Fibroblast of lung (primary cell): ENCODE measurements around the gene IP6K3.

Experiments
- CTCF ChIP-seq, 2 donors: IDR thresholded peaks in 1 of 2; conservative IDR thresholded peaks in 1 of 2; 1 replicate in 1 of 2; 2 replicates in 1 of 2; pipeline ENCODE4 v1.5.1; 2011 to 2012; ENCODE audit warnings: low read length in 2 of 2, control low read depth in 1 of 2, inconsistent platforms in 1 of 2, low read depth in 1 of 2, mild to moderate bottlenecking in 1 of 2
- EZH2 ChIP-seq: IDR thresholded peaks from 2 replicates; pipeline ENCODE4 v1.5.1; 2012; ENCODE audit warnings: low read length, control low read depth, mild to moderate bottlenecking; ENCODE audit errors: missing control alignments

- TF ChIP-seq CTCF (conservative IDR thresholded peaks at IDR 0.05 in 1 of 2, IDR thresholded peaks at IDR 0.05 in 1 of 2; ENCODE audit: low read depth in 1 of 2, low read length in 2 of 2) (no peak), EZH2 (no peak)
These were observed 30.3 kb downstream of the IP6K3 start for GRCh38 chr6:33716379-33716778.
